A549 (cell line): ENCODE data around the gene TACC2. TPM values are rescaled to one million over a fixed set of nuclear protein-coding genes. Genes with fewer than 3 reads are reported as not detected.
"Not testable (repeated sequence)": the region's sequence is repeated elsewhere in the genome, so short reads cannot be mapped to it uniquely, and the experiment has no call there.

Source experiments
- ATAC-seq, 2 experiments: fragments of 200-7000 bp in 1 of 2; fragments of >200 bp in 1 of 2; cut with Nextera tagmentation in 1 of 2; cut with Tn5 transposase in 1 of 2; 3 replicates each; pipeline versions ENCODE4 v1.8.0 to v1.9.1; 2018 to 2020; ENCODE audit warnings: mild to moderate bottlenecking in 1 of 2, moderate library complexity in 1 of 2
- CTCF ChIA-PET: fragments of 300-600 bp; sonication (Branson Sonifier 250); formaldehyde crosslinking; extraction: SDS; loops from one replicate; lab custom pipeline; 2021; ENCODE audit warnings: antibody characterized with exemption, inconsistent platforms; lab: Yijun Ruan, JAX
- POLR2A ChIA-PET: fragments of 350-600 bp; formaldehyde crosslinking; extraction: SDS; loops from one replicate; lab custom pipeline; 2021; ENCODE audit warnings: antibody characterized with exemption, inconsistent platforms; lab: Yijun Ruan, JAX
- DNase-seq, 2 experiments: peaks; one replicate each; pipeline versions ENCODE4 v3.0.0 to v3.0.0-alpha.2; 2011 to 2016; ENCODE audit warnings: low read depth in 1 of 2, low spot score in 1 of 2
- FAIRE-seq: peaks from 2 replicates; lab custom pipeline; 2011; peaks lifted over from hg19 to GRCh38; lab: Jason Lieb, UNC
- H3K27ac ChIP-seq, 2 experiments: fragments of >200 bp; sonication (Bioruptor Twin); formaldehyde crosslinking; 3 replicates each; pipeline ENCODE4 v1.5.1; 2016 to 2017
- H3K4me1 ChIP-seq: fragments of >200 bp; sonication (Bioruptor Twin); formaldehyde crosslinking; 3 replicates; pipeline ENCODE4 v1.6.1; 2016
- H3K4me2 ChIP-seq: fragments of >200 bp; sonication (Bioruptor Twin); formaldehyde crosslinking; 3 replicates; pipeline ENCODE4 v1.6.1; 2016
- H3K4me3 ChIP-seq: fragments of >200 bp; sonication (Bioruptor Twin); formaldehyde crosslinking; 3 replicates; pipeline ENCODE4 v1.5.1; 2016
- H3K9me3 ChIP-seq: fragments of >200 bp; sonication (Bioruptor Twin); formaldehyde crosslinking; 3 replicates; pipeline ENCODE4 v1.6.1; 2016
- CEBPB ChIP-seq, 2 experiments: fragments of >200 bp in 1 of 2; sonication (Bioruptor Twin) in 1 of 2; formaldehyde crosslinking in 1 of 2; IDR thresholded peaks; 2 replicates each; pipeline ENCODE4 v1.6.1; 2012 to 2016
- EP300 ChIP-seq, 2 experiments: fragments of >200 bp; sonication (Bioruptor Twin); formaldehyde crosslinking; IDR thresholded peaks; 2 replicates in 1 of 2; 3 replicates in 1 of 2; pipeline ENCODE4 v1.6.1; 2016 to 2017
- FOSL2 ChIP-seq, 2 experiments: fragments of 450-650 bp in 1 of 2; fragments of >200 bp in 1 of 2; sonication (Bioruptor Twin) in 1 of 2; formaldehyde crosslinking; IDR thresholded peaks; 2 replicates each; pipeline versions ENCODE4 v1.5.0 to v1.6.1; 2016 to 2020; ENCODE audit warnings: mild to moderate bottlenecking in 1 of 2, moderate library complexity in 1 of 2
- FOXS1 ChIP-seq: fragments of 250-450 bp; sonication (Bioruptor Pico); IDR thresholded peaks from 2 replicates; pipeline ENCODE4 v1.5.0; 2020; ENCODE audit warnings: mild to moderate bottlenecking, moderate library complexity
- HOXB13 ChIP-seq: fragments of 250-450 bp; sonication (Bioruptor Pico); IDR thresholded peaks from 2 replicates; pipeline ENCODE4 v1.5.0; 2020; ENCODE audit warnings: low read depth, mild to moderate bottlenecking, moderate library complexity
- HOXB5 ChIP-seq: fragments of 250-450 bp; sonication (Bioruptor Pico); IDR thresholded peaks from 2 replicates; pipeline ENCODE4 v1.5.0; 2020; ENCODE audit warnings: mild to moderate bottlenecking, moderate library complexity
- JUNB ChIP-seq: fragments of >200 bp; sonication (Bioruptor Twin); formaldehyde crosslinking; IDR thresholded peaks from 2 replicates; pipeline ENCODE4 v1.6.1; 2016
- PBX3 ChIP-seq: IDR thresholded peaks from 2 replicates; pipeline ENCODE4 v1.6.1; 2012
- PHF8 ChIP-seq: fragments of 200-600 bp; sonication (generic); IDR thresholded peaks from 2 replicates; pipeline ENCODE4 v1.6.1; 2016; ENCODE audit warnings: low read depth, mild to moderate bottlenecking, antibody characterized with exemption, moderate library complexity, borderline replicate concordance
- RARB ChIP-seq: fragments of 250-450 bp; sonication (Bioruptor Pico); IDR thresholded peaks from 2 replicates; pipeline ENCODE4 v1.8.0; 2021; ENCODE audit warnings: mild to moderate bottlenecking, moderate library complexity
- RFX5 ChIP-seq: fragments of 450-650 bp; IDR thresholded peaks from 2 replicates; pipeline ENCODE4 v1.7.1; 2014; ENCODE audit warnings: antibody characterized with exemption, mild to moderate bottlenecking, moderate library complexity
- SREBF2 ChIP-seq: fragments of 450-650 bp; IDR thresholded peaks from 2 replicates; pipeline ENCODE4 v1.6.1; 2014; ENCODE audit warnings: mild to moderate bottlenecking, moderate library complexity
- TP53 ChIP-seq: fragments of 250-450 bp; sonication (Bioruptor Pico); IDR thresholded peaks from 2 replicates; pipeline ENCODE4 v1.5.0; 2021; ENCODE audit warnings: mild to moderate bottlenecking, moderate library complexity
- ZC3H11A ChIP-seq: fragments of 450-650 bp; IDR thresholded peaks from 2 replicates; pipeline ENCODE4 v1.6.1; 2014; ENCODE audit warnings: antibody characterized with exemption, mild to moderate bottlenecking
- ZFP36 ChIP-seq: fragments of 450-650 bp; IDR thresholded peaks from 2 replicates; pipeline ENCODE4 v1.6.1; 2014; ENCODE audit warnings: borderline replicate concordance; ENCODE audit not compliant: partially characterized antibody
- ZNF302 ChIP-seq: fragments of 250-450 bp; sonication (Bioruptor Pico); IDR thresholded peaks from 2 replicates; pipeline ENCODE4 v1.9.0; 2021; ENCODE audit warnings: inconsistent platforms, mild to moderate bottlenecking, moderate library complexity
- whole genome bisulfite sequencing: methylation state at CpG from one replicate; pipeline ENCODE4 v1.1.6; 2017; ENCODE audit errors: missing lambda C conversion rate; 5-methylcytosine and 5-hydroxymethylcytosine counted together
- polyA plus RNA-seq, 4 experiments: library from polyadenylated mRNA; depleted of rRNA in 3 of 4; stranded (reverse); fragments of >200 nt; fragmentation: RNase III in 1 of 4; extraction: RNeasy Plus Mini Kit Qiagen cat#74134 plus additional on column Dnase treatment in 1 of 4; gene quantifications; 2 replicates in 3 of 4; 3 replicates in 1 of 4; pipeline ENCODE4 v1.2.3, GENCODE V29; 2011 to 2017
- TF ChIP-seq, protein P1 (sequence below): fragments of 450-650 bp; IDR thresholded peaks from 2 replicates; pipeline ENCODE4 v1.6.1; 2014; ENCODE audit warnings: antibody characterized with exemption
- TF ChIP-seq, protein P2 (sequence below): fragments of >200 bp; sonication (Bioruptor Twin); formaldehyde crosslinking; IDR thresholded peaks from 3 replicates; pipeline ENCODE4 v1.6.1; 2016
- TF ChIP-seq, protein P3 (sequence below): fragments of 250-450 bp; sonication (Bioruptor Pico); IDR thresholded peaks from 2 replicates; pipeline ENCODE4 v1.5.0; 2021; ENCODE audit warnings: mild to moderate bottlenecking, moderate library complexity, borderline replicate concordance

Gene TACC2
- polyA plus RNA-seq, 2 of the 4 experiments (the other 2 are of a cell fraction): 83.3 to 128 TPM

GRCh38 chr10:121961456-121961855, 27.5 kb upstream of the TACC2 start:
- ATAC-seq: no peak
- Histone ChIP-seq H3K27ac (no peak overlapping the region), H3K4me3 (no peak overlapping the region), H3K4me2 (no peak overlapping the region), H3K9me3 (no peaks in the 10 kb centered on the region), H3K4me1 (peaks cover 9% of the 10 kb centered on the region; the same call in 2 of the 3 replicates)
- TF ChIP-seq ZFP36: no peak
- TF ChIP-seq EP300 (IDR thresholded peaks at IDR 0.05): no peak
- TF ChIP-seq, protein P1, sequence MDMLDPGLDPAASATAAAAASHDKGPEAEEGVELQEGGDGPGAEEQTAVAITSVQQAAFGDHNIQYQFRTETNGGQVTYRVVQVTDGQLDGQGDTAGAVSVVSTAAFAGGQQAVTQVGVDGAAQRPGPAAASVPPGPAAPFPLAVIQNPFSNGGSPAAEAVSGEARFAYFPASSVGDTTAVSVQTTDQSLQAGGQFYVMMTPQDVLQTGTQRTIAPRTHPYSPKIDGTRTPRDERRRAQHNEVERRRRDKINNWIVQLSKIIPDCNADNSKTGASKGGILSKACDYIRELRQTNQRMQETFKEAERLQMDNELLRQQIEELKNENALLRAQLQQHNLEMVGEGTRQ: no peak
- no peak for TF ChIP-seq FOXS1 (CRISPR knock-in tag)
- no peak for TF ChIP-seq JUNB
- no peak for TF ChIP-seq PHF8
- no peak for TF ChIP-seq CEBPB (IDR thresholded peaks at IDR 0.05)
- TF ChIP-seq ZC3H11A: no peak
- no peak for TF ChIP-seq TP53 (CRISPR knock-in tag)
- TF ChIP-seq, protein P2, sequence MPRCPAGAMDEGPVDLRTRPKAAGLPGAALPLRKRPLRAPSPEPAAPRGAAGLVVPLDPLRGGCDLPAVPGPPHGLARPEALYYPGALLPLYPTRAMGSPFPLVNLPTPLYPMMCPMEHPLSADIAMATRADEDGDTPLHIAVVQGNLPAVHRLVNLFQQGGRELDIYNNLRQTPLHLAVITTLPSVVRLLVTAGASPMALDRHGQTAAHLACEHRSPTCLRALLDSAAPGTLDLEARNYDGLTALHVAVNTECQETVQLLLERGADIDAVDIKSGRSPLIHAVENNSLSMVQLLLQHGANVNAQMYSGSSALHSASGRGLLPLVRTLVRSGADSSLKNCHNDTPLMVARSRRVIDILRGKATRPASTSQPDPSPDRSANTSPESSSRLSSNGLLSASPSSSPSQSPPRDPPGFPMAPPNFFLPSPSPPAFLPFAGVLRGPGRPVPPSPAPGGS: no peak
- no peak for TF ChIP-seq HOXB13 (CRISPR knock-in tag)
- TF ChIP-seq HOXB5 (CRISPR knock-in tag): no peak
- no peak for TF ChIP-seq FOSL2 (IDR thresholded peaks at IDR 0.05)
- no peak for TF ChIP-seq FOSL2 (CRISPR knock-in tag; IDR thresholded peaks at IDR 0.05)
- ChIA-PET POLR2A (no interaction called here), CTCF (interaction anchor here (0.6 to 1.5 kb wide), 4 partner anchors 9 to 63 kb away, joined by 3 read pairs; no protein-coding TSS in a partner anchor)
- 93% methylated on average over 2 of the region's 2 CpGs for WGBS
- no peak for DNase-seq
- FAIRE-seq: no peak

GRCh38 chr10:121965996-121966395, 23.0 kb upstream of the TACC2 start:
- Histone ChIP-seq H3K27ac (no peak overlapping the region), H3K9me3 (no peaks in the 10 kb centered on the region), H3K4me1 (no peaks in the 10 kb centered on the region), H3K4me3 (no peak overlapping the region)
- ATAC-seq (no peak), DNase-seq (no peak), FAIRE-seq (no peak)
- ChIA-PET POLR2A (no interaction called here), CTCF (interaction anchor here (1.2 kb wide), 1 partner anchor 9 kb away, joined by 4 read pairs; the partner anchor contains the start of gene NSMCE4A)
- 87% methylated on average over 3 of the region's 3 CpGs for WGBS
- no peak for TF ChIP-seq SREBF2
- TF ChIP-seq PBX3: no peak
- no peak for TF ChIP-seq ZNF302 (CRISPR knock-in tag)
- no peak for TF ChIP-seq RFX5
- no peak for TF ChIP-seq HOXB5 (CRISPR knock-in tag)
- no peak for TF ChIP-seq RARB
- TF ChIP-seq, protein P3, sequence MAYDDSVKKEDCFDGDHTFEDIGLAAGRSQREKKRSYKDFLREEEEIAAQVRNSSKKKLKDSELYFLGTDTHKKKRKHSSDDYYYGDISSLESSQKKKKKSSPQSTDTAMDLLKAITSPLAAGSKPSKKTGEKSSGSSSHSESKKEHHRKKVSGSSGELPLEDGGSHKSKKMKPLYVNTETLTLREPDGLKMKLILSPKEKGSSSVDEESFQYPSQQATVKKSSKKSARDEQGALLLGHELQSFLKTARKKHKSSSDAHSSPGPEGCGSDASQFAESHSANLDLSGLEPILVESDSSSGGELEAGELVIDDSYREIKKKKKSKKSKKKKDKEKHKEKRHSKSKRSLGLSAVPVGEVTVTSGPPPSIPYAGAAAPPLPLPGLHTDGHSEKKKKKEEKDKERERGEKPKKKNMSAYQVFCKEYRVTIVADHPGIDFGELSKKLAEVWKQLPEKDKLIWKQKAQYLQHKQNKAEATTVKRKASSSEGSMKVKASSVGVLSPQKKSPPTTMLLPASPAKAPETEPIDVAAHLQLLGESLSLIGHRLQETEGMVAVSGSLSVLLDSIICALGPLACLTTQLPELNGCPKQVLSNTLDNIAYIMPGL (CRISPR knock-in tag): no peak
- no peak for TF ChIP-seq ZC3H11A
- TF ChIP-seq, all 56 proteins: peak for 0
- no peak overlapping the region for H3K4me2 ChIP-seq

DNA sequence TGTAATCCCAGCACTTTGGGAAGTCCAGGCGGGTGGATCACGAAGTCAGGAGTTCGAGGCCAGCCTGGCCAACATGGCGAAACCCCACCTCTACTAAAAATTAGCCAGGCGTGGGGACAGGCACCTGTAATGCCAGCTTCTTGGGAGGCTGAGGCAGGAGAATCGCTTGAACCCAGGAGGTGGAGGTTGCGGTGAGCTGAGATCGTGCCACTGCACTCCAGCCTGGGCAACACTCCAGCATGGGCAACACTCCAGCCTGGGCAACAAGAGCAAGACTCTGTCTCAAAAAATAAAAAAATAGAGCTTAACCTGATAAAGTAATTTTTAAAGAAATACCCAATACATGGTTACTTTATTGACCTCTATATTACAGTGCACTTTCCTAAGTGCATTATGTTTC, 19.9 kb upstream of the TACC2 start:
- H3K9me3 ChIP-seq, POLR2A ChIA-PET, ATAC-seq, H3K4me2 ChIP-seq, FAIRE-seq, DNase-seq, H3K27ac ChIP-seq, H3K4me3 ChIP-seq: not testable (repeated sequence)
- H3K4me1 ChIP-seq: peaks cover 14% of the 10 kb centered on the region; the same call in 2 of the 3 replicates
- 91% methylated on average over 8 of the region's 8 CpGs for WGBS
- CTCF ChIA-PET: interaction anchor here (0.7 to 1.8 kb wide), 2 partner anchors 9 to 143 kb away, joined by 3 to 12 read pairs; no protein-coding TSS in a partner anchor
